Measurements from ENCODE around the gene ALDH1A1.

ALDH1A1 gene

GRCh38 chr9:72936679-72937078 lies 16.2 kb downstream of the ALDH1A1 start:
- no peak for DNase-seq (ENCODE audit: low read depth)
- no peak overlapping the region for H3K4me3 ChIP-seq (ENCODE audit: low read depth, low read length)
- TF ChIP-seq CTCF (conservative IDR thresholded peaks at IDR 0.05; ENCODE audit: low read depth, low read length): no peak

- no peak for DNase-seq (ENCODE audit: low read depth)
- H3K4me3 ChIP-seq (ENCODE audit: low read depth, low read length): no peak overlapping the region
- TF ChIP-seq CTCF (conservative IDR thresholded peaks at IDR 0.05; ENCODE audit: low read depth, low read length): no peak
These were observed 16.6 kb downstream of the ALDH1A1 start for GRCh38 chr9:72936266-72936665.

DNA sequence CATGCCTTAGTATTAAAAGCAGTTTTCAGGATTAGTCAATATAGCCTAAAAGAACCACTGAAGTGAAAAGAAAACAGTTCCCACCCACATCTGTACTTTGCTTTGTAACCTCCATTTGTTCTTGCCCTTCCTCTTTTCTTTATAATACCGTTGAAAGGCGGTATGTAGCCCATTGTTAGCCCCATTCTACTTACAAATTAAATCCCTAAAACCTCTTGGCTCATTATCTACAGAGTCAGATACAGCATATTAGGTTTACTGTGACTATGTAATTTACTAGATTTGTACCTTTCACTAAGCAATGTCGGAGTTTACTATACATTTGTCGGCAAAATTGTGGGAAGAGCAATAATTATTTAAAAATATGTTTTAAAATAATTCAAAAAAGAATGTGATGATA lies 17.3 kb downstream of the ALDH1A1 start:
- DNase-seq (ENCODE audit: low read depth): no peak
- H3K4me3 ChIP-seq (ENCODE audit: low read depth, low read length): no peak overlapping the region
- no peak for TF ChIP-seq CTCF (conservative IDR thresholded peaks at IDR 0.05; ENCODE audit: low read depth, low read length)

DNA sequence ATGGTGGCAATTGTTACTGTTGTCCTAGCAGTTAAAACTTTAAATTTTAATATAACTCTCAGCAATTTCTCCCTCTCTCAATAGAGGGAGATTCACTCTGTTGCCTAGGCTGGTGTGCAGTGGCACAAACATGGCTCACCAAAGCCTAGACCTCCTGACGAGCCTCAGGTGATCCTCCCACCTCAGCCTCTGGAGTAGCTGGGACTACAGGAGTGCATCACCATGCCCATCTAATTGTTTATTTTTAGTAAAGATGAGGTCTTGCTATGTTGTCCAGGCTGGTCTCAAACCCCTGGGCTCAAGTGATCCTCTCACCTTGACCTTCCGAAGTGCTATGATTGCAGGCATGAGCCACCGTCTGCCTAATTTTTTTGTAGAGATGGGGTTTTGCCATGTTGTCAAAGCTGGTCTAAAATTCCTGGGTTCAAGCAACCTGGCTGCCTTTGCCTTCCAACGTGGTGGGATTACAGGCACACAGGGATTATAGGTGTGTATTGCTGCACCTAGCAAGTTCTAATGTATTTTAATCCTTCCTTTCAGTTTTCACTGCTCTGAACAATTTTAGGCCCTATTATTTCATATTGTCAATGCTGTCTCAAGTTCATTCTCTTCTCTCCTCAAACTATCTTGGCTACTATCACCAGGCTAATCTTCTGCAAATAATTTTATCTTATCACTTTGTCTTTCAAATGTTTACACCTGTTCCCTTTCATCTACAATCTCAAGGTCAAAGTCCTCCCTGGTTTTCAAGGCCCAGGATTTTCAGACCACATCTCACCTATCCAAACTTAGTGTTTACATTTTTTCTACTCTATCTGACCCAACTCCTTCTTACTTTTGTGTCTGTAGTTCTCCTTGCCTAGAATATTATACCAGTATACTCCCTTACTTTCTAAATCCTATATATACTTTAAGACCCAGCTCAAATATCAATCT lies 18.9 kb downstream of the ALDH1A1 start:
- no peak for TF ChIP-seq CTCF (conservative IDR thresholded peaks at IDR 0.05; ENCODE audit: low read depth, low read length)
- DNase-seq (ENCODE audit: low read depth): no peak
- no peak overlapping the region for H3K4me3 ChIP-seq (ENCODE audit: low read depth, low read length)

GRCh38 chr9:72932619-72933018 lies 20.2 kb downstream of the ALDH1A1 start:
- H3K4me3 ChIP-seq (ENCODE audit: low read depth, low read length): no peak overlapping the region
- DNase-seq (ENCODE audit: low read depth): no peak
- no peak for TF ChIP-seq CTCF (conservative IDR thresholded peaks at IDR 0.05; ENCODE audit: low read depth, low read length)

GRCh38 chr9:72931897-72932296 lies 21.0 kb downstream of the ALDH1A1 start:
- DNase-seq (ENCODE audit: low read depth): no peak
- H3K4me3 ChIP-seq (ENCODE audit: low read depth, low read length): no peak overlapping the region
- TF ChIP-seq CTCF (conservative IDR thresholded peaks at IDR 0.05; ENCODE audit: low read depth, low read length): no peak

GRCh38 chr9:72931437-72931836 lies 21.4 kb downstream of the ALDH1A1 start:
- no peak for DNase-seq (ENCODE audit: low read depth)
- TF ChIP-seq CTCF (conservative IDR thresholded peaks at IDR 0.05; ENCODE audit: low read depth, low read length): no peak
- H3K4me3 ChIP-seq (ENCODE audit: low read depth, low read length): no peak overlapping the region
